ENCODE data around the gene JAK2.
A peak's percentile ranks its signal among the peaks of the same experiment; 100 is the strongest.

The JAK2 gene

GRCh38 chr9:4986296-4986695 lies 1.2 kb downstream of the JAK2 start:
- Histone ChIP-seq H3K27ac (peak overlapping the region; percentile 86 to 98 (median 94); a peak in 19 of 22 replicates), H3K4me2 (peak overlapping the region; percentile 77 to 96 (median 94)), H3K9me3 (replicated peaks in 1 of 11) (peaks cover 0 to 14% (median 0%) of the 10 kb centered on the region in 11 experiments; a peak in 3 of 22 replicates), H3K9ac (peak overlapping the region; percentile 87 to 97 (median 93)), H4K20me1 (peaks cover 0 to 51% (median 30%) of the 10 kb centered on the region in 11 experiments; a peak in 13 of 22 replicates), H3K4me3 (peak overlapping the region; percentile 70 to 92 (median 80)), H3K4me1 (peaks cover 28 to 64% (median 45%) of the 10 kb centered on the region in 10 experiments), H3K27me3 (no peaks in the 10 kb centered on the region), H3K36me3 (peaks cover 0 to 40% (median 12%) of the 10 kb centered on the region in 11 experiments; a peak in 9 of 22 replicates)
- no peak for TF ChIP-seq Cebpa-rat (IDR thresholded peaks at IDR 0.05)

- peak overlapping the region; percentile 61 to 97 (median 92); a peak in 20 of 22 replicates for H3K9ac ChIP-seq
Observed at GRCh38 chr9:4986783-4987182, 1.7 kb downstream of the JAK2 start.

DNA sequence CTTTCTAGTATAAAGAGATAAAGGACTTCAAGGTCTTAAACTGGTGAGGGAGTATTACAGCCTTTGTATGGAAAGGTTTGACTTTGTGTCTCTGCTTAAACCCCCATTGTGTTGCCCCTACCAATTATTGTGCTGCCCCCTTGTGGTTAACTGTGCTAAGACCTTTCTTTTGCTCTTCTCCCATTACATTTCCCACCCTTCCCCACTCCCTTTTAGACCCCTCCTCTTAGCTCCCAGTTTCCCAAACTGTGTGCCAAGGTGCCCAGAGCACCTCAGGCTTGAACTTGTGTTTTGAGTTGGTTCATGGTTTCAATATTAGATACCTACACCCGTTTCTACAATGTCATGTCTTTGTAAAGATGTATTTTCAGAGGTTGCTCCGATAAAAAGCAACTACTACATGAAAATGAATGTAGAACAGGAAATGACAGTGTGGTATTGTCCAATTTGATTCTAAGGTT lies 2.9 kb downstream of the JAK2 start:
- peak overlapping the region in 3 of 11 experiments; percentile 2 to 20 (median 14); a peak in 2 of 22 replicates for H3K27ac ChIP-seq
- H3K4me2 ChIP-seq: peak overlapping the region in 8 of 11 experiments; percentile 77 to 96 (median 94); a peak in 12 of 22 replicates
- H3K36me3 ChIP-seq: peaks cover 13 to 56% (median 25%) of the 10 kb centered on the region in 11 experiments
- H3K4me3 ChIP-seq: peak overlapping the region in 5 of 10 experiments; percentile 70 to 92 (median 82); a peak in 9 of 20 replicates
- peaks cover 0 to 65% (median 34%) of the 10 kb centered on the region in 11 experiments; a peak in 13 of 22 replicates for H4K20me1 ChIP-seq
- H3K9me3 ChIP-seq (replicated peaks in 1 of 11): peaks cover 13 to 29% (median 14%) of the 10 kb centered on the region in 11 experiments
- H3K27me3 ChIP-seq: no peaks in the 10 kb centered on the region
- H3K9ac ChIP-seq: peak overlapping the region in 5 of 11 experiments; percentile 10 to 97 (median 92); a peak in 8 of 22 replicates
- H3K4me1 ChIP-seq: peaks cover 27 to 47% (median 35%) of the 10 kb centered on the region in 10 experiments
- TF ChIP-seq Cebpa-rat (IDR thresholded peaks at IDR 0.05): no peak

More at GRCh38 chr9:4986783-4987182, 1.7 kb downstream of the JAK2 start:
- peak overlapping the region; percentile 70 to 92 (median 80); a peak in 18 of 20 replicates for H3K4me3 ChIP-seq
- H3K27ac ChIP-seq: peak overlapping the region in 3 of 11 experiments; percentile 91 to 98 (median 97); a peak in 2 of 22 replicates
- H3K4me2 ChIP-seq: peak overlapping the region; percentile 77 to 96 (median 94)
- peaks cover under 1 to 17% (median 2%) of the 10 kb centered on the region in 11 experiments; a peak in 21 of 22 replicates for H3K9me3 ChIP-seq (replicated peaks in 1 of 11)
- peaks cover 1 to 44% (median 13%) of the 10 kb centered on the region in 11 experiments; a peak in 19 of 22 replicates for H3K36me3 ChIP-seq
- H4K20me1 ChIP-seq: peaks cover 0 to 53% (median 32%) of the 10 kb centered on the region in 11 experiments; a peak in 13 of 22 replicates
- H3K4me1 ChIP-seq: peaks cover 28 to 59% (median 45%) of the 10 kb centered on the region in 10 experiments
- H3K27me3 ChIP-seq: no peaks in the 10 kb centered on the region
- TF ChIP-seq Cebpa-rat (IDR thresholded peaks at IDR 0.05): no peak

GRCh38 chr9:4992872-4993271 lies 7.8 kb downstream of the JAK2 start:
- peaks cover 0 to 24% (median 5%) of the 10 kb centered on the region in 10 experiments; a peak in 11 of 20 replicates for H3K4me1 ChIP-seq
- no peak for TF ChIP-seq Cebpa-rat (IDR thresholded peaks at IDR 0.05)
- no peak overlapping the region for H3K27ac ChIP-seq
- H3K36me3 ChIP-seq: peaks cover 25 to 92% (median 59%) of the 10 kb centered on the region in 11 experiments
- H3K27me3 ChIP-seq: no peaks in the 10 kb centered on the region
- H4K20me1 ChIP-seq: peaks cover 0 to 96% (median 41%) of the 10 kb centered on the region in 11 experiments; a peak in 11 of 22 replicates
- H3K9me3 ChIP-seq (replicated peaks in 1 of 11): peaks cover 17 to 48% (median 23%) of the 10 kb centered on the region in 11 experiments
- no peak overlapping the region for H3K9ac ChIP-seq
- no peak overlapping the region for H3K4me2 ChIP-seq
- H3K4me3 ChIP-seq: no peak overlapping the region

GRCh38 chr9:4994166-4994890 lies 9.3 kb downstream of the JAK2 start:
- H3K36me3 ChIP-seq: peaks cover 25 to 98% (median 66%) of the 10 kb centered on the region in 11 experiments
- no peak overlapping the region for H3K4me3 ChIP-seq
- no peak overlapping the region for H3K4me2 ChIP-seq
- no peaks in the 10 kb centered on the region for H3K27me3 ChIP-seq
- peaks cover 17 to 61% (median 23%) of the 10 kb centered on the region in 11 experiments for H3K9me3 ChIP-seq (replicated peaks in 1 of 11)
- no peak overlapping the region; a peak in 1 of 22 replicates for H3K27ac ChIP-seq
- H3K9ac ChIP-seq: no peak overlapping the region
- peaks cover 0 to 91% (median 27%) of the 10 kb centered on the region in 11 experiments; a peak in 11 of 22 replicates for H4K20me1 ChIP-seq
- no peak for TF ChIP-seq Cebpa-rat (IDR thresholded peaks at IDR 0.05)
- H3K4me1 ChIP-seq: peaks cover 0 to 10% (median 0%) of the 10 kb centered on the region in 10 experiments; a peak in 7 of 20 replicates

- peaks cover 25 to 58% (median 33%) of the 10 kb centered on the region in 11 experiments for H3K9me3 ChIP-seq (replicated peaks in 1 of 11)
- H4K20me1 ChIP-seq: peaks cover 0 to 87% (median 20%) of the 10 kb centered on the region in 11 experiments; a peak in 11 of 22 replicates
- peaks cover 20 to 99% (median 64%) of the 10 kb centered on the region in 11 experiments for H3K36me3 ChIP-seq
- H3K4me2 ChIP-seq: no peak overlapping the region
- no peak overlapping the region for H3K27ac ChIP-seq
- H3K9ac ChIP-seq: no peak overlapping the region
- no peak for TF ChIP-seq Cebpa-rat (IDR thresholded peaks at IDR 0.05)
- no peaks in the 10 kb centered on the region for H3K27me3 ChIP-seq
- H3K4me3 ChIP-seq: no peak overlapping the region
- no peaks in the 10 kb centered on the region; a peak in 1 of 20 replicates for H3K4me1 ChIP-seq
Observed at GRCh38 chr9:4997196-4997595, 12.1 kb downstream of the JAK2 start.

DNA sequence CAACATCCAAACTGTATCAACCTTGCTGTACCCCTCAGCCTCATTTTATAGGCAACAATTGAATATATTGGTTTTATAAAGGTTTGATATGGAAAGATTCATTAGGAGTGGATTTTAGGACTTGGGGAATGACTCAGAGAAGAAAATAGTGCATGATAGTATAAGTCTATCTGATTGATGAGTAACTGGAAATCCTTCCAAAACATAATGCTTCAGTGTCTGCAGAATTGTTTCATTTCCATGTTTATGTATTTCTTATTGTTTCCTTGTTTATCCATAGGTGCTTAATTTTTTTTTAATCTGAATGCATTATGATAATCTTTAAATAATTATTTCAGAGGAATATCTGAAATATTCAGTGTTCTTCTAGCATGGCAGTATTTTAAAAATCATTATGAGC lies 12.6 kb downstream of the JAK2 start:
- peaks cover 16 to 98% (median 59%) of the 10 kb centered on the region in 11 experiments for H3K36me3 ChIP-seq
- no peak overlapping the region for H3K4me3 ChIP-seq
- no peak overlapping the region for H3K27ac ChIP-seq
- H3K9ac ChIP-seq: no peak overlapping the region
- H3K27me3 ChIP-seq: no peaks in the 10 kb centered on the region
- H3K4me2 ChIP-seq: no peak overlapping the region
- TF ChIP-seq Cebpa-rat (IDR thresholded peaks at IDR 0.05): no peak
- H4K20me1 ChIP-seq: peaks cover 0 to 83% (median 20%) of the 10 kb centered on the region in 11 experiments; a peak in 11 of 22 replicates
- H3K4me1 ChIP-seq: no peaks in the 10 kb centered on the region; a peak in 1 of 20 replicates
- H3K9me3 ChIP-seq (replicated peaks in 1 of 11): peaks cover 22 to 58% (median 32%) of the 10 kb centered on the region in 11 experiments

DNA sequence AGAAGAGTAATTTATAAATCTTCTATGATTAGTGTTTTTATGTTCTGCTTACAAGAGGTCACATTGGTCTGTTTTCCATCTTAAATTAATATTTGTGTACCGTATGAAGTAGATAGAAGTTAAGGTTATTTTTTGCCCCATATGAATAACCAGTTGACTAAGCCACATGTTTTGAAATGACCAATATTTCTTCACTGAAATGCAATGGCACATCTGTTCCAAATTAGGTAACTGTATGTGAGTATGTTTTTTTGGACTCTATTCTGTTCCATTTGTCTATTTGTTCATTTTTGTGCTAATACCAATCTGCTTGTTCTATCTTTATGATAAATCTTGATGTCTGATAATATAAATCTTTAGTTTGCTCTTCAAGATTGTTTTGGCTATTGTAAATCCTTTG lies 17.7 kb downstream of the JAK2 start:
- H3K9ac ChIP-seq: no peak overlapping the region
- peaks cover 0 to 12% (median 0%) of the 10 kb centered on the region in 10 experiments; a peak in 2 of 20 replicates for H3K4me1 ChIP-seq
- no peak overlapping the region for H3K27ac ChIP-seq
- no peak for TF ChIP-seq Cebpa-rat (IDR thresholded peaks at IDR 0.05)
- H3K27me3 ChIP-seq: no peaks in the 10 kb centered on the region
- H3K36me3 ChIP-seq: peaks cover 0 to 87% (median 36%) of the 10 kb centered on the region in 11 experiments; a peak in 15 of 22 replicates
- H3K4me3 ChIP-seq: no peak overlapping the region
- no peak overlapping the region for H3K4me2 ChIP-seq
- H3K9me3 ChIP-seq (replicated peaks in 1 of 11): peaks cover 36 to 72% (median 51%) of the 10 kb centered on the region in 11 experiments; a peak in 21 of 22 replicates
- H4K20me1 ChIP-seq: peaks cover 0 to 48% (median 0%) of the 10 kb centered on the region in 11 experiments; a peak in 9 of 22 replicates

Measured in BLaER1 treated with 17β-estradiol and CSF1 and Interleukin-3, amounts not matched to agents 10 nM and 100 nM (cell line).